ENCODE results near the gene FBXO4.
"Not testable (repeated sequence)": the region's sequence is repeated elsewhere in the genome, so short reads cannot be mapped to it uniquely, and the experiment has no call there.

FBXO4 gene

DNA sequence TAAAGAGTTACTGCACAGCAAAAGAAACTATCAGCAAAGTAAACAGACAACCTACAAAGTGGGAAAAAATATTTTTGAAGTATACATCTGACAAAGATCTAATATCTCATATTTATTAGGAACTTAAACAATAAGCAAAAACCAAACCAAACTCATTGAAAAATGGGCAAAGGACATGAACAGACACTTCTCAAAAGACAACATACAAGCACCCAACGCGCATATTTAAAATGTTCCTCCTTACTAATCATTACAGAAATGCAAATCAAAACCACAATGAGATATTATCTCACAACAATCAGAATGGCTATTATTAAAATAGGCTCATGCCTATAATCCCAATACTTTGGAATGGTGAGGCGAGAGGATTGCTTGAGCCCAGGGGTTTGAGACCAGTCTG lies 48.0 kb downstream of the FBXO4 start:
- TF ChIP-seq, protein P1, sequence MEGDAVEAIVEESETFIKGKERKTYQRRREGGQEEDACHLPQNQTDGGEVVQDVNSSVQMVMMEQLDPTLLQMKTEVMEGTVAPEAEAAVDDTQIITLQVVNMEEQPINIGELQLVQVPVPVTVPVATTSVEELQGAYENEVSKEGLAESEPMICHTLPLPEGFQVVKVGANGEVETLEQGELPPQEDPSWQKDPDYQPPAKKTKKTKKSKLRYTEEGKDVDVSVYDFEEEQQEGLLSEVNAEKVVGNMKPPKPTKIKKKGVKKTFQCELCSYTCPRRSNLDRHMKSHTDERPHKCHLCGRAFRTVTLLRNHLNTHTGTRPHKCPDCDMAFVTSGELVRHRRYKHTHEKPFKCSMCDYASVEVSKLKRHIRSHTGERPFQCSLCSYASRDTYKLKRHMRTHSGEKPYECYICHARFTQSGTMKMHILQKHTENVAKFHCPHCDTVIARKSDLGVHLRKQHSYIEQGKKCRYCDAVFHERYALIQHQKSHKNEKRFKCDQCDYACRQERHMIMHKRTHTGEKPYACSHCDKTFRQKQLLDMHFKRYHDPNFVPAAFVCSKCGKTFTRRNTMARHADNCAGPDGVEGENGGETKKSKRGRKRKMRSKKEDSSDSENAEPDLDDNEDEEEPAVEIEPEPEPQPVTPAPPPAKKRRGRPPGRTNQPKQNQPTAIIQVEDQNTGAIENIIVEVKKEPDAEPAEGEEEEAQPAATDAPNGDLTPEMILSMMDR (IDR thresholded peaks at IDR 0.05; ENCODE audit: borderline replicate concordance, control extremely low read depth, extremely low read depth, insufficient read depth, missing control alignments) = no peak
- in situ Hi-C loops (cut with MboI; ENCODE audit: low sequenced_read_pairs, unreplicated experiment) = no loop called here
- no peak for DNase-seq (ENCODE audit: low spot score)

DNA sequence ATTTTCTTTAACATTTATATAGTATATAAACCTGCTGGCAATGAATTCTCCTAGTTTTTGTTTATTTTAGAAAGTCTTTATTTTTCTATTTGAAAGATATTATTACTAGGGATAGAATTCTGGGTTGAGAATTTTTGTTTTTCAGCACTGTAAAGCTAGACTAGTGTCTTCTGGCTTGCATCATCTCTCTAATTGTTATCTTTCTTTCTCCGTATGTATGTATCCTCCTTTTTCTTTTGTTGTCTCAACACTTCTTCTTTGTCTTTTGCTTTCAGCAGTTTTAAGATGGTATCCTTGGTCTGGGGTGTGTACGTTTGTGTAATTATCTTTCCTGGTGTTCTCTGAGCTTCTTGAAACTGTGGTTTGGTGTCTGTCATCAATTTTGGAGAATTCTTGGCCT lies 48.8 kb downstream of the FBXO4 start:
- TF ChIP-seq, protein P1 (IDR thresholded peaks at IDR 0.05; ENCODE audit: borderline replicate concordance, control extremely low read depth, extremely low read depth, insufficient read depth, missing control alignments) = no peak
- DNase-seq (ENCODE audit: low spot score) = no peak
- in situ Hi-C loops (cut with MboI; ENCODE audit: low sequenced_read_pairs, unreplicated experiment) = no loop called here

DNA sequence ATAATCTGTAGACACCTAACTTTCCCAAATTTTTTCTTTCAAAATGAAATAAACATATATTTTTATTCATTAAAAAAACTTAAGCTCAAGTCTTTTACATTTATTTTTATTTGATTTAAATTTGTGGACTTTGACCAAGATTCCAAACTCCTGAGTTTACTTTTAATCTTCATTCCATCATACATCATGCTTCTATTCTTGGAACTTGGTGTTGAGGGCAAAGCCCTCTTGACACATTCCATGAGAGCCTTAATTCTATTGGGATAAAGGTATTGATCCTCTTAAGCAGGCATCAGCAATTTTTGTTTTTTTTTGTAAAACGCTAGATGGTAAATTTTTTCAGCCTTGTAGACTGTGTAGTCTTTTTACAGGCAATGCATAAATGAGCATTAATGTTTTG lies 53.6 kb downstream of the FBXO4 start:
- in situ Hi-C loops (cut with MboI; ENCODE audit: low sequenced_read_pairs, unreplicated experiment) = no loop called here
- TF ChIP-seq, protein P1 (IDR thresholded peaks at IDR 0.05; ENCODE audit: borderline replicate concordance, control extremely low read depth, extremely low read depth, insufficient read depth, missing control alignments) = no peak

DNA sequence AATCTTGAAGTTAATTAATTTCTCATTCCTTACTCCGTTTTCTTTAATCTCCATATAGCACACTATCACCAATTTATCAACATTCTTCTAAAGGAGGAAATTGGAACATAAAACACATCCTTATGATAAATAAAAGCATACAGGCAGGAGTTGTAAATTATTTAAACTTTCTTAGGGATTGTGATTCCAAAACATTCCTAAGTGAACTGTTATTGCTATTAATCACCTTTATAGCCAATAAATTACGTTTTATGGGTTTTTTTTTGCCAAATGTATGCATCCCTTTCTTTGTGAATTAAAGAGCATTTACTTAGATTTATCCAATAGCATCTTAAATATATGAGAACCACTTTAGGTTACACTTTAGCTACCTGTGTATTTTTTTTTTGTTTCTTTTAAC lies 55.3 kb downstream of the FBXO4 start:
- in situ Hi-C loops (cut with MboI; ENCODE audit: low sequenced_read_pairs, unreplicated experiment) = no loop called here
- DNase-seq (ENCODE audit: low spot score) = no peak
- TF ChIP-seq, protein P1 (IDR thresholded peaks at IDR 0.05; ENCODE audit: borderline replicate concordance, control extremely low read depth, extremely low read depth, insufficient read depth, missing control alignments) = no peak

More for the DNA sequence above, 53.6 kb downstream of the FBXO4 start:
- no peak for DNase-seq (ENCODE audit: low spot score)

DNA sequence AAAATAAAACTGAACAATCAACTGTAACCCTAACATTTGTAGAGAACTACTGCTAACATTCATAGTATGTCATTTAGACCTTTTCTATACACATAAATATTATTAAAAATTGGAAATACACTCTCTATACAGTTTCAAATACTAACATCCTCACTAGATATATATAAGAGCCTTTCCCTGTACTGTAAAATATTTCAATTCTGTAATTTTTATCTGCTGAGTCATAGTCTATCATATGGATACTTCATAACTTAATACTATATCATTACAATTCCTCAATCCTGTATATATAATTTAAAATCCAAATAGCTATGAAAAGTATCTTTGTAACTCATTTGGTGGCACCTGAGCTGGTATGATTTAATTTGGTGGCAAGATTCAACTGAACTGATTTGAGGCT lies 55.8 kb downstream of the FBXO4 start:
- TF ChIP-seq, protein P1 (IDR thresholded peaks at IDR 0.05; ENCODE audit: borderline replicate concordance, control extremely low read depth, extremely low read depth, insufficient read depth, missing control alignments) = no peak
- no peak for DNase-seq (ENCODE audit: low spot score)
- in situ Hi-C loops (cut with MboI; ENCODE audit: low sequenced_read_pairs, unreplicated experiment) = no loop called here

DNA sequence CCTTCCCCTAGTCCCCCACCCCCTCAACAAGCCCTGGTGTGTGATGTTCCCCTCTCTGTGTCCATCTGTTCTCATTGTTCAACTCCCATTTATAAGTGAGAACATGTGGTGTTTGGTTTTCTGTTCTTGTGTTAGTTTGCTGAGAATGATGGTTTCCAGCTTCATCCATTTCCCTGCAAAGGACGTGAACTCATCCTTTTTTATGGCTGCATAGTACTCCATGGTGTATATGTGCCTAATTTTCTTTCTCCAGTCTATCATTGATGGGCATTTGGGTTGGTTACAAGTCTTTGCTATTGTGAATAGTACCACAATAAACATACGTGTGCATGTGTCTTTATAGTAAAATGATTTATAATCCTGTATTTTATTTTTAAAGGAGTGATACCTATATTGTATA lies 57.8 kb downstream of the FBXO4 start:
- in situ Hi-C loops (cut with MboI; ENCODE audit: low sequenced_read_pairs, unreplicated experiment); DNase-seq (ENCODE audit: low spot score): not testable (repeated sequence)

DNA sequence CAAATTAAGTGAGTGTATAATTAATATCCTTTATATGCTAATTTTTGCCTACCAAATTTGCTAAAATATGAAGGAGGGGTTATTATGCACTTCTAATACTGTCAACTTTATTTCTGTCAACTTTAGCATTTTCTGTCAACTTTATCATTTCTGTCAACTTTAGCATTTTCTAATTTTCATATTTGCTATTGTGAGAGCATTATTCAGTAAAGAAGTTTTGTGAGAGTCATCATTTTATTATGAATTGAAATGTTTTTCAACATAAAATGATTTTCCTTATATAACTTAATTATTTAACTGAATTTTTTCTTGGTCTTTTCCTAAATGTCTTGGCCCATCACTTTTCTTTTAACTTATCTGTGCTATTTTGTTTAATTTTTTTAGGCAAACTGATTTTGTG lies 58.2 kb downstream of the FBXO4 start:
- in situ Hi-C loops (cut with MboI; ENCODE audit: low sequenced_read_pairs, unreplicated experiment) = no loop called here
- TF ChIP-seq, protein P1 (IDR thresholded peaks at IDR 0.05; ENCODE audit: borderline replicate concordance, control extremely low read depth, extremely low read depth, insufficient read depth, missing control alignments) = no peak
- DNase-seq (ENCODE audit: low spot score) = no peak

Measured in GM13976 (cell line).